Hematopoietic multipotent progenitor cell treated with erythropoietin and hydrocortisone succinate and interleukin-3 and kit ligand, for 17 days (in vitro differentiated cells): Measurements from ENCODE around the gene NAB2.

Experiments
- DNase-seq: peaks from one replicate; pipeline ENCODE4 v3.0.0-alpha.2; 2015; ENCODE audit warnings: low spot score

Gene NAB2

GRCh38 chr12:57134949-57135348 is 46.0 kb downstream of the NAB2 start:
- DNase-seq, result no peak

DNA sequence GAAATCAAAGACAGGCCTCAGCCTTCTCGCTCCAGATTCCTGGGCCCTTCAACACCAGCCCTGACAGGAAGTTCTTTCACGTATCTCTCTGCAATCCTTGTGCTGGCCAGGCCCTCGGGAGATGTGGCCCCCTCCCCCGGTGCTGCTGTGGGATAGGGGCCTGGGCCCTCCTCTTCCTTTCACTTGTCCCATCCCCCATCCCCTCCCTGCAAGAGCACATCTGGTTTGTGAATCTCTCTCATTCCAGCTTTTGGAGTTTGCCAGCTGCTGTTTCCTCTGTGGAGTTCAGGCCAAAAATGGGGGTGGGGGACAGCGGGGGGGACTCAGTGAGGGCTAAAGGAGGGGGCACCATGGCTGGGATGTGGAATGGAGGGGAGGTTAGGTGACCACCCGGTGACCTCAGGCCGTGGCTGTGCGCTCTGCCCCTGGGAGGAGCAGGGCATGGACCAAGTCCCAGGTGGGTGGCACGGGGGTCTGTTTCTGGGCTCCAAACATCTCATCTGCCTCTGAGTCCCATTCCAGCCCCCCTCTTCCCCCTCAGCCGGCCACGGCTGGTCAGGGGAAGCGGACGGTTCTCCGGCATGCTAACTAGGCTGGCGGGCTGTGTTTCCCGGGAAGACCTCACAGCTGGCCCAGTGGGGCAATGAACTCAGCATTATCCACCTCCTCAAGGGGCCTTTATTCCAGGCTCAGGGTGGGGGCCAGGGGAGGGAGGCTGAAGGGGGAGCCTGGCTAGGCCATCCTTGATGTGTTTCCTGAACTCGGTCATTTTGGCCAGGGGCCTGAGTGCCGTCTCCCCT is 46.8 kb downstream of the NAB2 start:
- no peak for DNase-seq

GRCh38 chr12:57138526-57139272 is 49.8 kb downstream of the NAB2 start:
- DNase-seq, result no peak

DNA sequence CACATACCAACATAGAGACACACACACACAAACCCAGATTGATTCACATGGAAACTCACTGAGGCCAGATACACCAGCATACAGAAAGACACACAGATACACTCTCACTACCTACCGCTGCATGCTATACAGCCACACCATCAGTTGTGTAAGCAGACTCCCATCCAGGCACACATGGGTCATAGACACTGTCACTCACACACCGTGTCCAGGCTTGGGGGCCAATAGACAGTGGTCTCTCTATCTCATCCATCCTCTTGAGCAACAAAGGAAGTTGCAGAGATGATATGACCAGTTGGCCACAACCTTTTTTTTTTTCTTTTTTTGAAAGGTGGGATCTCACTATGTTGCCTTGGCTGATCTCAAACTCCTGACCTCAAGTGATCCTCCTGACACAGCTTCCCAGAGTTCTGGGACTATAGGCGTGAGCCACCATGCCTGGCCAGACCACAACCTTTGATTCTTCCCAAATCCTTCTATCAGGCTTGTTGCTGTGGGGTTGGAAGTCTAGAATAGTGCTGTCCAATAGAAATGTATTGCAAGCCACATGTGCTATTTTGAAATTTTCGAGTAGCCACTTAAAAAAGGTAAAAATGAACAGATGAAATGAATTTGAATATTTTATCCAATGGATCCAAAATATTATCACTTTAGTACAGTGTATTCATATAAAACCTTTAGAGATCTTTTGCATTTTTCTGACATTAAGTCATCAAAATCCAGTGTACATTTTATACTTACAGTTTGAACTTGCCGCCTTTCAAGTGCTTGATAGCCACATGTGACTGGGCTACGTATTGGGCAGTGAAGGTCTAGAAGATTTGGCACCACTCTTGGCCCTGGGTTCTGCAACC is 51.1 kb downstream of the NAB2 start:
- no peak for DNase-seq

DNA sequence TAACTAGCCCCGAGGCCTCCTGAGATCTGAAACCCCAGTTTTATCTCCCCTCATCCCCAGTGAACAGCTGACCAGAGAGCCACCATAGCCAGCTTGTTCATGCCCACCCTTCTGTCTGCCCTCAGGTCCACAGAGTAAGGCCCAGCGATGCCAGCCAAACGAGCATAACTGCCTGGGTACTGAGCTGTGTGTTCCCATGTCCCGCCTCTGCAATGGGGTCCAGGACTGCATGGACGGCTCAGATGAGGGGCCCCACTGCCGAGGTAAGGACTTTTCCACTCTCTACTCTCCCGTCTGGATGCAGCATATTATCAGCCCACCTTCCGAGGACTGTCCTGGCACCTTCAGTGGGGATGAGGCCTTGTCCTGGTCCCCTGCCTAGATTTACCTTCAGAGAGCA is 52.3 kb downstream of the NAB2 start:
- no peak for DNase-seq

- DNase-seq, result no peak
These were observed 53.2 kb downstream of the NAB2 start for GRCh38 chr12:57142121-57142520.

- no peak for DNase-seq
These were observed 53.8 kb downstream of the NAB2 start for GRCh38 chr12:57142727-57143126.

GRCh38 chr12:57143454-57143853 is 54.5 kb downstream of the NAB2 start:
- no peak for DNase-seq
